ENCODE results near the gene PRR5L. TPM values are rescaled to one million over a fixed set of nuclear protein-coding genes. Genes with fewer than 3 reads are reported as not detected.

The PRR5L gene
- polyA plus RNA-seq, 3 donors, result 3.5 to 16.0 (median 7.4) TPM

- Histone ChIP-seq H3K36me3 (replicated peaks in 1 of 2; ENCODE audit: control insufficient read depth in 1 of 2, insufficient read depth in 2 of 2, low read length in 2 of 2) (no peaks in the 10 kb centered on the region), H3K9ac (ENCODE audit: insufficient read depth, low read length, poor library complexity, severe bottlenecking) (peak overlapping the region; percentile 15)
- peaks cover 48% of the 10 kb centered on the region for H3K4me1 Mint-ChIP-seq
Observed at GRCh38 chr11:36449561-36450096, 153.5 kb downstream of the PRR5L start.

GRCh38 chr11:36450110-36450572 is 154.1 kb downstream of the PRR5L start:
- H3K4me3 ChIP-seq (replicated peaks in 1 of 3; ENCODE audit: low read depth in 2 of 3, low read length in 3 of 3), result peak overlapping the region; percentile 11 to 64 (median 43)
- peaks cover 0 to 5% (median 2%) of the 10 kb centered on the region in 3 donors for H3K27me3 Mint-ChIP-seq (ENCODE audit: low read depth in 3 of 3)
- DNase-seq, result peak in 2 of 3 donors; percentile 21 to 37
- peaks cover 53% of the 10 kb centered on the region for H3K4me1 Mint-ChIP-seq
- H3K36me3 ChIP-seq (replicated peaks in 1 of 2; ENCODE audit: control insufficient read depth in 1 of 2, insufficient read depth in 2 of 2, low read length in 2 of 2), result no peaks in the 10 kb centered on the region
- H3K4me2 ChIP-seq (replicated peaks; ENCODE audit: extremely low read depth, low read length, poor library complexity, severe bottlenecking), result peak overlapping the region; percentile 61
- peak overlapping the region; percentile 75 to 87 for H3K4me3 Mint-ChIP-seq
- H3K27me3 ChIP-seq (ENCODE audit: control insufficient read depth in 2 of 2, insufficient read depth in 2 of 2, low read length in 2 of 2), result no peaks in the 10 kb centered on the region
- 50% methylated on average over 1 of the region's 3 CpGs for whole genome bisulfite sequencing (ENCODE audit: insufficient coverage)
- H3K27ac Mint-ChIP-seq, result peak overlapping the region in 4 of 7 donors; percentile 32 to 82 (median 78)
- H3K4me1 ChIP-seq (ENCODE audit: control insufficient read depth in 1 of 2, insufficient read depth in 2 of 2, low read length in 2 of 2), result peaks cover 36 to 49% of the 10 kb centered on the region in 2 donors
- peaks cover 27 to 34% of the 10 kb centered on the region in 2 donors for H3K36me3 Mint-ChIP-seq
- H2AFZ ChIP-seq (ENCODE audit: insufficient read depth, low read depth, low read length, poor library complexity, severe bottlenecking), result peak overlapping the region; percentile 83
- no peaks in the 10 kb centered on the region for H4K20me1 ChIP-seq (ENCODE audit: insufficient read depth, low read length)
- H3K79me2 ChIP-seq (ENCODE audit: insufficient read depth, low read length), result no peaks in the 10 kb centered on the region
- no peaks in the 10 kb centered on the region for H3K9me3 ChIP-seq (replicated peaks in 1 of 2; ENCODE audit: control insufficient read depth in 1 of 2, insufficient read depth in 1 of 2, low read length in 2 of 2)
- peak overlapping the region; percentile 15 for H3K9ac ChIP-seq (ENCODE audit: insufficient read depth, low read length, poor library complexity, severe bottlenecking)
- no peaks in the 10 kb centered on the region for H3K9me3 Mint-ChIP-seq
- H3K27ac ChIP-seq (ENCODE audit: low read depth in 1 of 2, low read length in 2 of 2), result peak overlapping the region in 1 of 2 donors; percentile 65
- intact Hi-C loops (cut with micrococcal nuclease), result loop anchor here in 1 of 2 donors (10.0 kb wide), 1 partner anchor 85 kb away; no protein-coding TSS in a partner anchor
- no peak for TF ChIP-seq CTCF (IDR thresholded peaks at IDR 0.05)

More at GRCh38 chr11:36449561-36450096, 153.5 kb downstream of the PRR5L start:
- Histone ChIP-seq H3K27ac (ENCODE audit: low read depth in 1 of 2, low read length in 2 of 2) (peak overlapping the region in 1 of 2 donors; percentile 65), H3K4me1 (ENCODE audit: control insufficient read depth in 1 of 2, insufficient read depth in 2 of 2, low read length in 2 of 2) (peaks cover 34 to 43% of the 10 kb centered on the region in 2 donors), H3K4me3 (replicated peaks in 1 of 3; ENCODE audit: low read depth in 2 of 3, low read length in 3 of 3) (peak overlapping the region; percentile 11 to 64 (median 43)), H3K27me3 (ENCODE audit: control insufficient read depth in 2 of 2, insufficient read depth in 2 of 2, low read length in 2 of 2) (no peaks in the 10 kb centered on the region), H3K9me3 (replicated peaks in 1 of 2; ENCODE audit: control insufficient read depth in 1 of 2, insufficient read depth in 1 of 2, low read length in 2 of 2) (no peaks in the 10 kb centered on the region), H3K4me2 (replicated peaks; ENCODE audit: extremely low read depth, low read length, poor library complexity, severe bottlenecking) (peak overlapping the region; percentile 61), H2AFZ (ENCODE audit: insufficient read depth, low read depth, low read length, poor library complexity, severe bottlenecking) (peak overlapping the region; percentile 83), H4K20me1 (ENCODE audit: insufficient read depth, low read length) (no peaks in the 10 kb centered on the region), H3K79me2 (ENCODE audit: insufficient read depth, low read length) (no peaks in the 10 kb centered on the region)
- peaks cover 0 to 5% (median 2%) of the 10 kb centered on the region in 3 donors for H3K27me3 Mint-ChIP-seq (ENCODE audit: low read depth in 3 of 3)
- H3K36me3 Mint-ChIP-seq, result peaks cover 24 to 31% of the 10 kb centered on the region in 2 donors
- peak overlapping the region; percentile 75 to 87 for H3K4me3 Mint-ChIP-seq
- intact Hi-C loops (cut with micrococcal nuclease), result loop anchor here in 1 of 2 donors (10.0 kb wide), 1 partner anchor 85 kb away; no protein-coding TSS in a partner anchor
- WGBS (ENCODE audit: insufficient coverage), result 79% methylated on average over 4 of the region's 5 CpGs
- DNase-seq, result no peak
- no peak for TF ChIP-seq CTCF (IDR thresholded peaks at IDR 0.05)
- peak overlapping the region in 5 of 7 donors; percentile 32 to 82 (median 77) for H3K27ac Mint-ChIP-seq
- no peaks in the 10 kb centered on the region for H3K9me3 Mint-ChIP-seq

Measured in CD14-positive monocyte (primary cell).